ENCODE measurements around the gene USP54. TPM values are rescaled to one million over a fixed set of nuclear protein-coding genes. Genes with fewer than 3 reads are reported as not detected.

Gene USP54
- total and polyA plus RNA-seq, 2 of the 13 experiments (the other 11 are each of a cell fraction or from before 2014, with no cell fraction given): 18.1 to 25.0 TPM

- H3K79me2 ChIP-seq (ENCODE audit: insufficient read depth, low read length): no peaks in the 10 kb centered on the region
- H3K27me3 ChIP-seq (ENCODE audit: control insufficient read depth in 1 of 2, insufficient read depth in 2 of 2, low read length in 2 of 2): no peaks in the 10 kb centered on the region
- in situ Hi-C loops (cut with HindIII; ENCODE audit: extremely low pct_ligation_motif_present, low pct_unique_long_range_greater_than_20kb): no loop called here
- no peak for TF ChIP-seq RFXANK (CRISPR knock-in tag; IDR thresholded peaks at IDR 0.05)
- TF ChIP-seq ZC3H13 (CRISPR knock-in tag; IDR thresholded peaks at IDR 0.05): no peak
- no peak for TF ChIP-seq SOX13 (IDR thresholded peaks at IDR 0.05)
- no peak for TF ChIP-seq SOX13 (CRISPR knock-in tag; conservative IDR thresholded peaks at IDR 0.05 in 1 of 2, IDR thresholded peaks at IDR 0.05 in 1 of 2)
- TF ChIP-seq ZSCAN31 (CRISPR knock-in tag; IDR thresholded peaks at IDR 0.05; ENCODE audit: low read depth): no peak
- TF ChIP-seq HOXD1 (CRISPR knock-in tag; IDR thresholded peaks at IDR 0.05): no peak
- TF ChIP-seq ZNF691 (CRISPR knock-in tag; IDR thresholded peaks at IDR 0.05; ENCODE audit: borderline replicate concordance, low read depth): no peak
- no peak for TF ChIP-seq TRIM24 (CRISPR knock-in tag; IDR thresholded peaks at IDR 0.05)
- TF ChIP-seq SAP130 (CRISPR knock-in tag; IDR thresholded peaks at IDR 0.05; ENCODE audit: low read depth): no peak
- TF ChIP-seq ZBTB1 (CRISPR knock-in tag; IDR thresholded peaks at IDR 0.05; ENCODE audit: borderline replicate concordance): no peak
- no peak for TF ChIP-seq ARHGAP35 (CRISPR knock-in tag; IDR thresholded peaks at IDR 0.05; ENCODE audit: borderline replicate concordance)
- TF ChIP-seq FOXC1 (CRISPR knock-in tag; IDR thresholded peaks at IDR 0.05; ENCODE audit: borderline replicate concordance): no peak
- TF ChIP-seq SRSF1 (optimal IDR thresholded peaks at IDR 0.05; ENCODE audit: low read depth, low read length): no peak
- TF ChIP-seq NFYB (CRISPR knock-in tag; IDR thresholded peaks at IDR 0.05): no peak
- H3K9ac ChIP-seq (ENCODE audit: insufficient read depth, low read depth, low read length): no peak overlapping the region
- no peak overlapping the region for H3K4me2 ChIP-seq (ENCODE audit: low read depth, low read length)
- H2AFZ ChIP-seq (ENCODE audit: low read length): no peak overlapping the region
- no peak overlapping the region for H3K27ac ChIP-seq (ENCODE audit: extremely low read length, insufficient read depth, low read length)
- no peaks in the 10 kb centered on the region for H3K9me3 ChIP-seq (ENCODE audit: low read length)
- DNase-seq (ENCODE audit: low spot score) (no peak), ATAC-seq (no peak), FAIRE-seq (no peak)
- BruUV-seq (replicated peaks): no TSS peak
- peaks cover 0 to 25% of the 10 kb centered on the region in 2 experiments for H3K36me3 ChIP-seq (replicated peaks in 1 of 2; ENCODE audit: control insufficient read depth in 1 of 2, insufficient read depth in 2 of 2, low read length in 2 of 2)
- intact Hi-C loops (cut with micrococcal nuclease; ENCODE audit: unreplicated experiment): no loop called here
- POLR2A ChIA-PET: no interaction called here
- H3K4me3 ChIP-seq (replicated peaks in 1 of 3; ENCODE audit: insufficient read depth in 1 of 3, low read depth in 2 of 3, low read length in 3 of 3): no peak overlapping the region
- CTCF ChIA-PET (ENCODE audit: low intra/inter-chr PET ratio, low total read pairs): no interaction called here
- no peaks in the 10 kb centered on the region for H4K20me1 ChIP-seq (ENCODE audit: insufficient read depth, low read length)
- 98% methylated on average over 2 of the region's 2 CpGs for WGBS (ENCODE audit: low lambda C conversion rate)
- H3K4me1 ChIP-seq (ENCODE audit: insufficient read depth, low read length): no peaks in the 10 kb centered on the region
Measured at GRCh38 chr10:73465978-73466726, 125.0 kb downstream of the USP54 start.
